Lower lobe of right lung (tissue), 2 donors: ENCODE measurements around the gene GPATCH8. TPM values are rescaled to one million over a fixed set of nuclear protein-coding genes. Genes with fewer than 3 reads are reported as not detected.

ENCODE experiments used
- ATAC-seq, 2 donors: fragments of 200-7000 bp; cut with Tn5 transposase; one replicate each; pipeline ENCODE4 v1.9.1; 2020 to 2022; ENCODE audit warnings: mild to moderate bottlenecking in 2 of 2, moderate library complexity in 2 of 2
- DNase-seq: peaks from one replicate; pipeline ENCODE4 v3.0.0-alpha.2; 2020
- H3K27ac ChIP-seq: fragments of 200-600 bp; one replicate; pipeline ENCODE4 v1.8.0; 2022
- H3K27me3 ChIP-seq: fragments of 200-600 bp; one replicate; pipeline ENCODE4 v1.8.0; 2022; ENCODE audit warnings: low read depth
- H3K36me3 ChIP-seq: fragments of 200-600 bp; one replicate; pipeline ENCODE4 v1.8.0; 2022; ENCODE audit warnings: mild to moderate bottlenecking
- H3K4me1 ChIP-seq: fragments of 200-600 bp; one replicate; pipeline ENCODE4 v1.8.0; 2022
- H3K4me3 ChIP-seq: fragments of 200-600 bp; one replicate; pipeline ENCODE4 v1.8.0; 2022; ENCODE audit warnings: mild to moderate bottlenecking
- H3K9me3 ChIP-seq: fragments of 200-600 bp; one replicate; pipeline ENCODE4 v1.8.0; 2022
- CTCF ChIP-seq: fragments of 200-600 bp; IDR thresholded peaks from one replicate; pipeline ENCODE4 v1.8.0; 2022; ENCODE audit warnings: antibody characterized with exemption, mild to moderate bottlenecking
- intact Hi-C: fragments of 100-400 bp; cut with DNase I; formaldehyde crosslinking; loops from one replicate; pipeline ENCODE4 v1.11.0; 2022
- total RNA-seq: library from RNA; stranded (reverse); fragmentation: NEBNext Ultra II Directional; extraction: Animal tissue kit (Norgen Biotek cat#: 25700); gene quantifications from one replicate; pipeline ENCODE4 v1.2.1, GENCODE V29; 2021
- donor health status: DM: no; HTN: yes; CAD: no; lungs with severe emphysema.

The GPATCH8 gene
- total RNA-seq, 1 donor from 2014 or later, result 48.3 TPM

DNA sequence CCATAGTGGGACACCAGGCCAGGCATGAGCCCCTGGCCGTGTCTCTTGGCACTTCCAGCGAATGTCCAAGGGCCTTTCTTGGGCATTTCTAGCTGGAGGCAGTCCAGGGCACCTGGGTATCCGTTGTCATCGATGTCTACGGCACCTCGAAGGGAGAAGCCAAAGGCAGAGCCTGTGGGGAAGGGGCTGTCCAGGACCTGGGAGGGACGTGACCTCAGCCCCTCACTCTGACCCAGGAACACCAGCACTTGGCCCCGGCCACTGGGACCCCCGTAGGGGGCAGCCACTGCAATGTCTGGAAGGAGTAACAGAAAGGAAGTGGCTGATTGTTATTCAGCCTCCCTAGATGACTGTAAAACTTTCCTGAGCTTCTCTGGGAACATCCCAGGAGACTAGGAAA, 122.4 kb downstream of the GPATCH8 start:
- no peak for TF ChIP-seq CTCF
- H3K27me3 ChIP-seq, result peaks cover 10% of the 10 kb centered on the region
- intact Hi-C loops, result no loop called here
- H3K4me3 ChIP-seq, result no peak overlapping the region
- H3K4me1 ChIP-seq, result peaks cover 12% of the 10 kb centered on the region
- no peak for ATAC-seq
- DNase-seq, result no peak
- no peaks in the 10 kb centered on the region for H3K9me3 ChIP-seq
- no peak overlapping the region for H3K27ac ChIP-seq
- H3K36me3 ChIP-seq, result no peaks in the 10 kb centered on the region

DNA sequence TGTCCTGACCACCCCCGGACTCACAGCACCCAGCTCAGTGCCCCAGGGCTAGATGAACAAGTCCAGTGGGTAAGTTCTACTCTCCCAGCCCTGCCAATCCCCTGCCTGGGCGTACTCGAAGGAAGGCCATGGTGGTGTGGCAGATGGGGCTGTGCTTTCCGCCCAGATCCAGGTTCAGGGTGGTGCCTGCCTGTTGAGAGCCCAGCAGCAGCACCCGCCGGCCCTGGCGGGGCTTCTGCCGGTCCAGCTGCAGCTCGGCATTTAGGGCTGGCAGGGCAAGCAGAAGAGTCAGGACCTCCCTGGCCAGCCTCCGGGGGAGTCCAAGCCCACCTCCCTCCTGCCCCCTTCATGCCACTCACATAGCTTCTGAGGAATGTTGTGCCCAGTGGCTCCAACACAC, 123.3 kb downstream of the GPATCH8 start:
- Histone ChIP-seq H3K4me1 (peaks cover 6% of the 10 kb centered on the region), H3K9me3 (no peaks in the 10 kb centered on the region), H3K27ac (no peak overlapping the region), H3K4me3 (no peak overlapping the region), H3K36me3 (no peaks in the 10 kb centered on the region), H3K27me3 (peaks cover 7% of the 10 kb centered on the region)
- no peak for DNase-seq
- intact Hi-C loops, result no loop called here
- no peak for ATAC-seq
- TF ChIP-seq CTCF, result no peak

DNA sequence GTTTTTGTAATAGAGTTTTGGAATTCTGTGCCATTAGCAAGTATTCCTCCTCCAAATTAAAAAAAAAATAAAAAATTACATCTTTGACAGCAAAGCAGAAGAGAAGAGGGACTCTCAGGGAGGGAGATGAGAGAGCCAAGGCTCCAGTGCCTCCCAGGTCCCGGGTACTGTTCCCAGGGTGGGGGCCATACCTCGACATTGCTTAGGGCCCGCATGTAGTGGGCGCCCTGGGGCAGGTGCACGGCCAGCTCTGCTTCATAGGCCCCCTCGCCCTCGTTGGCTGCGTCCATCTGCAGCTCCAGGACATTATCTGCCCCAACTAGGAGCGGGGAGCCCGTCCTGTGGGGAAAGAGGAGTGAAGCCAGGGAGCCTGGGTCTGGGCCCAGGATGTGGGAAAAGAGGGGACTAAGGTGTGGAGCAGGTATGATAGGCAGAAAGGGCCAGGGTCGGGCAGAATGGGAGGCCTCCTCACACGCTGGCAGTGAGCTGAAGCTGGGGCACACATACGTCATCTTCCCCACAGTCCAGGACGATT, 125.0 kb downstream of the GPATCH8 start:
- Histone ChIP-seq H3K4me3 (no peak overlapping the region), H3K27me3 (no peaks in the 10 kb centered on the region), H3K36me3 (no peaks in the 10 kb centered on the region), H3K4me1 (peaks cover 8% of the 10 kb centered on the region), H3K27ac (no peak overlapping the region), H3K9me3 (no peaks in the 10 kb centered on the region)
- no peak for ATAC-seq
- intact Hi-C loops, result no loop called here
- DNase-seq, result no peak
- no peak for TF ChIP-seq CTCF

DNA sequence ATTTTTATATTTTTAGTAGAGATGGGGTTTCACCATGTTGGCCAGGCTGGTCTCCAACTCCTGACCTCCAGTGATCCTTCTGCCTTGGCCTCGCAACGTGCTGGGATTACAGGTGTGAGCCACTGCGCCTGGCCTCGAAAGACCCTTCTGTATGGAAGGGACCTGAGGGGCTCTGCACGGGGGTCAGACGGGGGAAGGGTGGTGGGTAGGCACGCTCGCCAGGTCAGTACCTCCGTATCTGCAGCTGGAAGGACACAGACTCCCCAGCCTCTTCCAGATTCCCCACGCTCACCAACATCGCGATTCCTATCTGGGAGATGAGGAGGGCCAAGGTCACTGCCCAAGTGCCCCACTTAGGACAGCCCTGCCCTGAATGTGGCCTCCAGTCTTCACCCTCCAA, 126.4 kb downstream of the GPATCH8 start:
- TF ChIP-seq CTCF, result no peak
- ATAC-seq, result no peak
- Histone ChIP-seq H3K9me3 (no peaks in the 10 kb centered on the region), H3K4me3 (no peak overlapping the region), H3K4me1 (peaks cover 8% of the 10 kb centered on the region), H3K27ac (no peak overlapping the region), H3K36me3 (no peaks in the 10 kb centered on the region), H3K27me3 (no peaks in the 10 kb centered on the region)
- no peak for DNase-seq
- intact Hi-C loops, result no loop called here

GRCh38 chr17:44376124-44376523, 127.1 kb downstream of the GPATCH8 start:
- ATAC-seq, result peak; percentile 36 to 42
- H3K27me3 ChIP-seq, result no peaks in the 10 kb centered on the region

More at GRCh38 chr17:44376124-44376523, 127.1 kb downstream of the GPATCH8 start:
- peak; percentile 30 for TF ChIP-seq CTCF
- H3K9me3 ChIP-seq, result no peaks in the 10 kb centered on the region
- no peak for DNase-seq
- intact Hi-C loops, result no loop called here
- H3K36me3 ChIP-seq, result no peaks in the 10 kb centered on the region
- H3K4me1 ChIP-seq, result peaks cover 8% of the 10 kb centered on the region
- H3K4me3 ChIP-seq, result no peak overlapping the region
- no peak overlapping the region for H3K27ac ChIP-seq
